Stimulated activated CD8-positive, alpha-beta memory T cell treated with anti-CD3 and anti-CD28 coated beads, Interleukin-7, amount 100 ng/mL, for 24 hours (primary cell): Measurements from ENCODE around the gene OAS2.

Source experiments
- DNase-seq: peaks from one replicate; pipeline ENCODE4 v3.0.0-alpha.2; 2020; ENCODE audit warnings: low read depth

Gene OAS2

GRCh38 chr12:112978163-112979040 lies at the start of gene OAS2:
Gene OAS2 (plus strand): TSS chr12:112978519. CDS start chr12:112978609, 90 bp downstream.
- peak; percentile 49 for DNase-seq

GRCh38 chr12:112928978-112929377 lies 49.3 kb upstream of the OAS2 start:
- DNase-seq, result no peak

GRCh38 chr12:112929715-112930114 lies 48.6 kb upstream of the OAS2 start:
- DNase-seq, result no peak

- no peak for DNase-seq
These were observed 48.0 kb upstream of the OAS2 start for GRCh38 chr12:112930350-112930749.

GRCh38 chr12:112932485-112933128 lies 45.7 kb upstream of the OAS2 start:
- DNase-seq, result no peak

GRCh38 chr12:112933129-112933505 lies 45.2 kb upstream of the OAS2 start:
- DNase-seq, result no peak

- no peak for DNase-seq
These were observed 42.1 kb upstream of the OAS2 start for GRCh38 chr12:112936264-112936663.

GRCh38 chr12:112936927-112937326 lies 41.4 kb upstream of the OAS2 start:
- no peak for DNase-seq

GRCh38 chr12:112937741-112938719 lies 40.3 kb upstream of the OAS2 start, which contains the start of gene OAS3:
Gene OAS3 (plus strand): TSS chr12:112938474. CDS start chr12:112938531, 57 bp downstream.
- peak; percentile 32 for DNase-seq

GRCh38 chr12:112938751-112939150 lies 39.6 kb upstream of the OAS2 start:
- no peak for DNase-seq

- DNase-seq, result no peak
These were observed 38.4 kb upstream of the OAS2 start for GRCh38 chr12:112939761-112940381.

GRCh38 chr12:112941528-112942335 lies 36.6 kb upstream of the OAS2 start:
- no peak for DNase-seq

GRCh38 chr12:112942572-112942971 lies 35.7 kb upstream of the OAS2 start:
- no peak for DNase-seq

- no peak for DNase-seq
These were observed 34.2 kb upstream of the OAS2 start for GRCh38 chr12:112944024-112944690.

GRCh38 chr12:112945515-112945914 lies 32.8 kb upstream of the OAS2 start:
- DNase-seq, result no peak

- no peak for DNase-seq
These were observed 31.9 kb upstream of the OAS2 start for GRCh38 chr12:112946236-112947000.

- no peak for DNase-seq
These were observed 31.0 kb upstream of the OAS2 start for GRCh38 chr12:112947314-112947713.

GRCh38 chr12:112947761-112948160 lies 30.6 kb upstream of the OAS2 start:
- no peak for DNase-seq

GRCh38 chr12:112948806-112949205 lies 29.5 kb upstream of the OAS2 start:
- no peak for DNase-seq
